OCI-LY7 (cell line): ENCODE measurements around the gene HYKK.

ENCODE experiments used
- CTCF ChIP-seq: fragments of 200-600 bp; sonication (generic); conservative IDR thresholded peaks from 2 replicates; pipeline ENCODE4 v1.5.1; 2014; ENCODE audit warnings: mild to moderate bottlenecking, antibody characterized with exemption, low read length, moderate library complexity, mixed read lengths
- EZH2phosphoT487 ChIP-seq: fragments of 200-600 bp; sonication (generic); IDR thresholded peaks from 2 replicates; pipeline ENCODE4 v1.6.1; 2018; ENCODE audit warnings: low read depth, borderline replicate concordance, mild to moderate bottlenecking, mixed run types, antibody characterized with exemption, low read length, moderate library complexity, mixed read lengths

- TF ChIP-seq CTCF (0 out of 2 replicates have a peak, but pooled peaks have one; percentile 8), EZH2phosphoT487 (no peak)
These were observed 58.8 kb downstream of the HYKK start for GRCh38 chr15:78565951-78566774.
